Testis (tissue), 2 donors: ENCODE measurements around the gene SDF4.

Source experiments
- CTCF ChIP-seq, 3 experiments: fragments of 450-650 bp in 2 of 3; fragments of 200-600 bp in 1 of 3; sonication (generic) in 1 of 3; IDR thresholded peaks; one replicate each; pipeline ENCODE4 v1.5.1; 2016 to 2019; ENCODE audit warnings: antibody characterized with exemption in 3 of 3, mild to moderate bottlenecking in 2 of 3, moderate library complexity in 1 of 3
- POLR2A ChIP-seq: fragments of 450-650 bp; IDR thresholded peaks from one replicate; pipeline ENCODE4 v1.6.1; 2017; ENCODE audit warnings: antibody characterized with exemption, mild to moderate bottlenecking, moderate library complexity

GRCh38 chr1:1279028-1279427 lies 47.2 kb upstream of the SDF4 start:
- TF ChIP-seq CTCF (IDR thresholded peaks at IDR 0.05) (no peak), POLR2A (no peak)
